ENCODE measurements around the gene NFIA.

The NFIA gene

GRCh38 chr1:61395146-61395800 lies 312.9 kb downstream of the NFIA start:
- DNase-seq (ENCODE audit: insufficient read length, low spot score): no peak
- no peak for FAIRE-seq
- TF ChIP-seq PAX5 (IDR thresholded peaks at IDR 0.05; ENCODE audit: insufficient read depth, low read length, severe bottlenecking) (no peak), POLR2A (IDR thresholded peaks at IDR 0.05; ENCODE audit: low read depth, low read length) (no peak), POU2F2 (IDR thresholded peaks at IDR 0.05; ENCODE audit: low read depth, low read length) (no peak), SPI1 (IDR thresholded peaks at IDR 0.05; ENCODE audit: low read depth, low read length) (no peak), POLR2AphosphoS5 (IDR thresholded peaks at IDR 0.05; ENCODE audit: low read depth, low read length) (no peak), TAF1 (IDR thresholded peaks at IDR 0.05; ENCODE audit: low read depth, low read length) (no peak)

DNA sequence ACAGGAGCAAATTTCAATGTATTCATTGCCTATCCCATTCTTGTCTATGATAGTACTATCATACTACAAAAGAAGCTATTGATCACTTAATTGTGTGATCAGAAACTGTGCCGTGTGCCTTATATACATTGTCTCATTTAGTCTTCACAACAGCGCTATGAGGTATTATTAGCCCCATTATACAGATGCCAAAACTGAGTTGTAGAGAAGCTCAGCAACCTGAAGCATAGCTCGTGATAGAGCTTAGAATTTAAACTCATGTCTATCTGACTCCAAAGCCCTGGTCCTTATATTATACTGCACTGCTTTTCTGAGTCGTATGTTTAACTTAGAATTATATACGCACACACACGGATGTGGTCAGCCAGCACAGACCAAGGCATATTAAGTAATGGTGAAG lies 315.1 kb downstream of the NFIA start:
- TF ChIP-seq POLR2A (IDR thresholded peaks at IDR 0.05; ENCODE audit: low read depth, low read length) (no peak), POU2F2 (IDR thresholded peaks at IDR 0.05; ENCODE audit: low read depth, low read length) (no peak), TAF1 (IDR thresholded peaks at IDR 0.05; ENCODE audit: low read depth, low read length) (no peak), POLR2AphosphoS5 (IDR thresholded peaks at IDR 0.05; ENCODE audit: low read depth, low read length) (no peak), SPI1 (IDR thresholded peaks at IDR 0.05; ENCODE audit: low read depth, low read length) (no peak), PAX5 (IDR thresholded peaks at IDR 0.05; ENCODE audit: insufficient read depth, low read length, severe bottlenecking) (no peak)
- DNase-seq (ENCODE audit: insufficient read length, low spot score) (no peak), FAIRE-seq (no peak)

DNA sequence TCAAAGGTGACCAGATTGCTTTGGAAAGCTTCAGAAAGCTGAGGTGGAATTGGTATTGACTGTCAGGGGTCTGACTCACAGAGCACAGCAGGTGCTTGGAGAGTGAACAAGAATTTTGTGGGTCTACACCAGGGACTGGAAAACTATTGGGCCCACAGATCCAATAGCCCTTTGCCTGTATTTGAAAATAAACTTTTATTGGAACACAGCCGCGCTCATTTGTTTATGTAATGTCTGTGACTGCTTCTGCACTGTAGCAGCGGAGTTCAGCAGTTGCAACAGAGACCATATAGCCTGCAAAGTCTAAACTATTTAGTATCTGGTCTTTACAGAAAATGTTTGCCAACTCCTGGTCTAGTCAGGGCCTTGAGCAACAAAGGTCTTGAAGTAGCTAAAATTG lies 315.6 kb downstream of the NFIA start:
- no peak for DNase-seq (ENCODE audit: insufficient read length, low spot score)
- no peak for FAIRE-seq
- TF ChIP-seq POLR2AphosphoS5 (IDR thresholded peaks at IDR 0.05; ENCODE audit: low read depth, low read length) (no peak), SPI1 (IDR thresholded peaks at IDR 0.05; ENCODE audit: low read depth, low read length) (no peak), TAF1 (IDR thresholded peaks at IDR 0.05; ENCODE audit: low read depth, low read length) (no peak), POU2F2 (IDR thresholded peaks at IDR 0.05; ENCODE audit: low read depth, low read length) (no peak), PAX5 (IDR thresholded peaks at IDR 0.05; ENCODE audit: insufficient read depth, low read length, severe bottlenecking) (no peak), POLR2A (IDR thresholded peaks at IDR 0.05; ENCODE audit: low read depth, low read length) (no peak)

DNA sequence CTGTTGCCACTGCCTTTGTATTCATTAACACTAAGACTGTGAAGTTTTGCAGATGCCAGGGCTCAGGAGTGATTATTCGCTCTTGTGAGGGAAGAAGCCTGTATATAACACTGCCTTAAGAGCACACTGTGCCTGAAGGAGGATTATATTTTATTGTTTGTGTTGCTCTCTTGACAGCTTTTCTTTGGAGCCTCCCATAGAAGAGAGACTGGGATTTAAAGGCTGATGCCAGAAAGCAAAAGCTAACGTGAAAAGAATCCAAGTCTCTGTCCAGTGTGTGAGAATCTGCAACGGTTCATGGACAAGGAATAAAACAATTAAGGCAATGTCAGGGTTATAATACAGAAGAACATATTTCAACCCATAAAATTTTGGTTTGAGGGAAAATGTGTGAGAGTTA lies 316.8 kb downstream of the NFIA start:
- FAIRE-seq (no peak), DNase-seq (ENCODE audit: insufficient read length, low spot score) (no peak)
- TF ChIP-seq POU2F2 (IDR thresholded peaks at IDR 0.05; ENCODE audit: low read depth, low read length): no peak
- no peak for TF ChIP-seq POLR2AphosphoS5 (IDR thresholded peaks at IDR 0.05; ENCODE audit: low read depth, low read length)
- no peak for TF ChIP-seq POLR2A (IDR thresholded peaks at IDR 0.05; ENCODE audit: low read depth, low read length)
- TF ChIP-seq SPI1 (IDR thresholded peaks at IDR 0.05; ENCODE audit: low read depth, low read length): no peak
- TF ChIP-seq TAF1 (IDR thresholded peaks at IDR 0.05; ENCODE audit: low read depth, low read length): no peak
- no peak for TF ChIP-seq PAX5 (IDR thresholded peaks at IDR 0.05; ENCODE audit: insufficient read depth, low read length, severe bottlenecking)

DNA sequence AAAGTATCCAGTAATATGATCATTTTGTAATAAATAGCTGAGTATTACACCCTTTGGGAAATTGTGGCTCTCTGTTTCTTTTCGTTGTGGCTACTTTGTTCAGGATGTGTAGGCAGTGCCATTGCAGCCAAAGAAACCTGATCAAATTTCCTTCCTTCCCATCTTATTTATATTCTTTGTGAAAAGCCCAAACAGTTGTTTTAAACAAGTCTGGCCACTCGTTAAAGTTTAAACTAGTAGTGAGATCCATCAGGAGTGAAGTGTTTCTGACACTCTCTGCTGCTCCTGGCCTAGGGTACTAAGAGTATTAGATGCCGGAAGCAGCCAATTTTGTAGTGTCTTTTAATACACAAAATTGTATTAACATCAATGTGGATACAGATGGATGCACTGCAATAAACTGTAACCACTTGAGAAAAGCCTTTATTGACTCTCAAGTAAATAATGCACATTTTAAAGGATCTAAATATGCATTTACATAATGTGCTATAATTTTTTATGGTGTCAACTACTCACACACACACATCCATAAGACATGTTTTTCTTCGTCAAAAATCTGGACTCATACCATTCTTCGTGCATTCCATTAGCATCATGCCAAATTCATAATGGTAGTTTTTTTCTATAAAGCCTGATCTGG lies 317.9 kb downstream of the NFIA start:
- no peak for TF ChIP-seq PAX5 (IDR thresholded peaks at IDR 0.05; ENCODE audit: insufficient read depth, low read length, severe bottlenecking)
- TF ChIP-seq SPI1 (IDR thresholded peaks at IDR 0.05; ENCODE audit: low read depth, low read length): no peak
- FAIRE-seq (no peak), DNase-seq (ENCODE audit: insufficient read length, low spot score) (no peak)

- FAIRE-seq (no peak), DNase-seq (ENCODE audit: insufficient read length, low spot score) (no peak)
- TF ChIP-seq SPI1 (IDR thresholded peaks at IDR 0.05; ENCODE audit: low read depth, low read length) (no peak), POLR2AphosphoS5 (IDR thresholded peaks at IDR 0.05; ENCODE audit: low read depth, low read length) (no peak), TAF1 (IDR thresholded peaks at IDR 0.05; ENCODE audit: low read depth, low read length) (no peak), POU2F2 (IDR thresholded peaks at IDR 0.05; ENCODE audit: low read depth, low read length) (no peak), POLR2A (IDR thresholded peaks at IDR 0.05; ENCODE audit: low read depth, low read length) (no peak), PAX5 (IDR thresholded peaks at IDR 0.05; ENCODE audit: insufficient read depth, low read length, severe bottlenecking) (no peak)
Measured at GRCh38 chr1:61400997-61401396, 318.6 kb downstream of the NFIA start.

GRCh38 chr1:61403679-61404596 lies 321.6 kb downstream of the NFIA start:
- TF ChIP-seq POLR2A (IDR thresholded peaks at IDR 0.05; ENCODE audit: low read depth, low read length): no peak
- no peak for TF ChIP-seq POU2F2 (IDR thresholded peaks at IDR 0.05; ENCODE audit: low read depth, low read length)
- no peak for TF ChIP-seq SPI1 (IDR thresholded peaks at IDR 0.05; ENCODE audit: low read depth, low read length)
- TF ChIP-seq POLR2AphosphoS5 (IDR thresholded peaks at IDR 0.05; ENCODE audit: low read depth, low read length): no peak
- TF ChIP-seq PAX5 (IDR thresholded peaks at IDR 0.05; ENCODE audit: insufficient read depth, low read length, severe bottlenecking): no peak
- TF ChIP-seq TAF1 (IDR thresholded peaks at IDR 0.05; ENCODE audit: low read depth, low read length): no peak
- FAIRE-seq (no peak), DNase-seq (ENCODE audit: insufficient read length, low spot score) (no peak)

- TF ChIP-seq PAX5 (IDR thresholded peaks at IDR 0.05; ENCODE audit: insufficient read depth, low read length, severe bottlenecking): no peak
- no peak for TF ChIP-seq POLR2A (IDR thresholded peaks at IDR 0.05; ENCODE audit: low read depth, low read length)
- no peak for TF ChIP-seq SPI1 (IDR thresholded peaks at IDR 0.05; ENCODE audit: low read depth, low read length)
- TF ChIP-seq POU2F2 (IDR thresholded peaks at IDR 0.05; ENCODE audit: low read depth, low read length): no peak
- no peak for TF ChIP-seq POLR2AphosphoS5 (IDR thresholded peaks at IDR 0.05; ENCODE audit: low read depth, low read length)
- no peak for TF ChIP-seq TAF1 (IDR thresholded peaks at IDR 0.05; ENCODE audit: low read depth, low read length)
- no peak for DNase-seq (ENCODE audit: insufficient read length, low spot score)
- FAIRE-seq: no peak
Measured at GRCh38 chr1:61404597-61405376, 322.4 kb downstream of the NFIA start.

Measured in GM12891 (cell line).